Ovary (tissue), 9 donors: ENCODE results near the gene ATP4B. TPM values are rescaled to one million over a fixed set of nuclear protein-coding genes. Genes with fewer than 3 reads are reported as not detected.

Experiments
- DNase-seq, 5 donors: peaks; one replicate each; pipeline ENCODE4 v3.0.0-alpha.2; 2019 to 2020
- H3K27ac ChIP-seq, 2 donors: fragments of 200-600 bp; one replicate each; pipeline versions ENCODE4 v1.5.1 to v1.8.0; 2019 to 2022
- H3K27me3 ChIP-seq: fragments of 200-600 bp; one replicate; pipeline ENCODE4 v1.8.0; 2022
- H3K36me3 ChIP-seq: fragments of 200-600 bp; sonication (generic); one replicate; pipeline ENCODE4 v1.5.1; 2019
- H3K4me1 ChIP-seq: one replicate; pipeline ENCODE4 v1.8.1; 2013; ENCODE audit warnings: mild to moderate bottlenecking, moderate library complexity; ENCODE audit not compliant: insufficient read depth
- H3K4me3 ChIP-seq: fragments of 200-600 bp; sonication (generic); one replicate; pipeline ENCODE4 v1.5.1; 2017
- H3K9me3 ChIP-seq, 2 donors: fragments of 200-600 bp in 1 of 2; sonication (generic) in 1 of 2; one replicate each; pipeline versions ENCODE4 v1.5.1 to v1.8.1; 2013 to 2019; ENCODE audit warnings: mild to moderate bottlenecking in 1 of 2, moderate library complexity in 1 of 2
- CTCF ChIP-seq, 3 donors: fragments of 450-650 bp in 2 of 3; fragments of 200-600 bp in 1 of 3; IDR thresholded peaks; one replicate each; pipeline versions ENCODE4 v1.5.1 to v1.8.0; 2016 to 2022; ENCODE audit warnings: antibody characterized with exemption in 3 of 3, mild to moderate bottlenecking in 1 of 3
- EP300 ChIP-seq: sonication (generic); formaldehyde crosslinking; IDR thresholded peaks from one replicate; pipeline ENCODE4 v1.6.1; 2017; ENCODE audit warnings: antibody characterized with exemption
- POLR2A ChIP-seq: fragments of 450-650 bp; IDR thresholded peaks from one replicate; pipeline ENCODE4 v1.6.1; 2017; ENCODE audit warnings: antibody characterized with exemption, mild to moderate bottlenecking, moderate library complexity
- WGBS, 3 donors: extraction: QIAGEN DNeasy Blood & Tissue Kit in 1 of 3; methylation state at CpG; one replicate each; pipeline versions ENCODE4 v1.1.5 to v1.1.7; 2013 to 2017; 5-methylcytosine and 5-hydroxymethylcytosine counted together
- intact Hi-C, 4 donors: fragments of 100-400 bp; cut with DNase I; formaldehyde crosslinking; loops; one replicate each; pipeline versions ENCODE4 v1.11.0 to v1.15.1; 2022 to 2023
- polyA plus RNA-seq, 2 donors: library from polyadenylated mRNA; stranded (reverse); fragments of 200-250 nt in 1 of 2; fragments of 350-450 nt in 1 of 2; fragmentation: Illumina TruSeq in 1 of 2; extraction: RNeasy Lipid Tissue Mini Kit (QIAGEN cat#74804) in 1 of 2; gene quantifications; one replicate each; pipeline ENCODE4 v1.2.3, GENCODE V29; 2013 to 2014
- total RNA-seq, 7 donors: library from RNA; depleted of rRNA in 2 of 7; stranded (reverse); fragments of >200 nt in 2 of 7; fragmentation: NEBNext Ultra II Directional in 3 of 7; extraction: Animal tissue kit (Norgen Biotek cat#: 25700) in 3 of 7; gene quantifications; one replicate each; pipeline versions ENCODE4 v1.1.0 to v1.2.4, GENCODE V29; 2016 to 2023
- donor health status: DM: no; HTN: no; CAD: no; lungs with moderate emphysema.
- donor health status: DM: no; HTN: no; CAD: no.
- donor health status: Bipolar disorder and iron deficiency.
- donor health status: DM: yes; HTN: yes; CAD: no.
- donor health status: DM: no; HTN: no; CAD: no.
- donor health status: DM: yes; HTN: yes; CAD: no.

Gene ATP4B
- total and polyA plus RNA-seq, 9 donors = 0.28 TPM; not detected in 8

GRCh38 chr13:113636266-113636963 is 21.6 kb downstream of the ATP4B start:
- intact Hi-C loops = no loop called here
- Histone ChIP-seq H3K9me3 (no peaks in the 10 kb centered on the region), H3K27me3 (no peaks in the 10 kb centered on the region), H3K36me3 (no peaks in the 10 kb centered on the region), H3K4me1 (no peaks in the 10 kb centered on the region), H3K27ac (no peak overlapping the region), H3K4me3 (no peak overlapping the region)
- DNase-seq = peak in 2 of 5 donors; percentile 6 to 22
- TF ChIP-seq EP300 = no peak
- 93 to 94% (median 93%) methylated on average over 24 of the region's 24 CpGs for WGBS, 3 donors

- no peaks in the 10 kb centered on the region for H3K4me1 ChIP-seq
- H3K9me3 ChIP-seq = no peaks in the 10 kb centered on the region
- H3K36me3 ChIP-seq = no peaks in the 10 kb centered on the region
- no peaks in the 10 kb centered on the region for H3K27me3 ChIP-seq
- intact Hi-C loops = no loop called here
- no peak overlapping the region for H3K4me3 ChIP-seq
- no peak overlapping the region for H3K27ac ChIP-seq
- TF ChIP-seq POLR2A (no peak), CTCF (IDR thresholded peaks at IDR 0.05) (no peak), EP300 (no peak)
- 94 to 95% (median 95%) methylated on average over 25 of the region's 25 CpGs for WGBS, 3 donors
- DNase-seq = peak in 1 of 5 donors; percentile 21
Observed at GRCh38 chr13:113635709-113636108, 22.3 kb downstream of the ATP4B start.

- H3K4me3 ChIP-seq = no peak overlapping the region
- no peak overlapping the region for H3K27ac ChIP-seq
- intact Hi-C loops = no loop called here
- no peaks in the 10 kb centered on the region for H3K9me3 ChIP-seq
- H3K36me3 ChIP-seq = no peaks in the 10 kb centered on the region
- no peaks in the 10 kb centered on the region for H3K4me1 ChIP-seq
- TF ChIP-seq EP300 = no peak
- no peak for TF ChIP-seq POLR2A
- TF ChIP-seq CTCF (IDR thresholded peaks at IDR 0.05) = no peak
- peak in 1 of 5 donors; percentile 14 for DNase-seq
- 95 to 98% (median 97%) methylated on average over 5 to 7 of the region's 7 CpGs for WGBS, 3 donors
- no peaks in the 10 kb centered on the region for H3K27me3 ChIP-seq
Observed at GRCh38 chr13:113635048-113635420, 23.0 kb downstream of the ATP4B start.

- no peaks in the 10 kb centered on the region for H3K4me1 ChIP-seq
- no peak for TF ChIP-seq POLR2A
- TF ChIP-seq CTCF (IDR thresholded peaks at IDR 0.05) = no peak
- TF ChIP-seq EP300 = no peak
- no peaks in the 10 kb centered on the region for H3K9me3 ChIP-seq
- H3K4me3 ChIP-seq = no peak overlapping the region
- H3K27me3 ChIP-seq = no peaks in the 10 kb centered on the region
- intact Hi-C loops = no loop called here
- DNase-seq = no peak
- H3K36me3 ChIP-seq = no peaks in the 10 kb centered on the region
- WGBS, 3 donors = 94% methylated on average over 16 of the region's 16 CpGs
- H3K27ac ChIP-seq = no peak overlapping the region
Observed at GRCh38 chr13:113634279-113635047, 23.5 kb downstream of the ATP4B start.

- Histone ChIP-seq H3K27ac (no peak overlapping the region), H3K4me1 (no peaks in the 10 kb centered on the region), H3K36me3 (no peaks in the 10 kb centered on the region), H3K4me3 (no peak overlapping the region), H3K9me3 (no peaks in the 10 kb centered on the region), H3K27me3 (no peaks in the 10 kb centered on the region)
- 96 to 97% (median 96%) methylated on average over 18 of the region's 18 CpGs for WGBS, 3 donors
- intact Hi-C loops = no loop called here
- no peak for DNase-seq
- TF ChIP-seq CTCF (IDR thresholded peaks at IDR 0.05) = no peak
- TF ChIP-seq EP300 = no peak
- TF ChIP-seq POLR2A = no peak
Observed at GRCh38 chr13:113633485-113633873, 24.5 kb downstream of the ATP4B start.
